ENCODE results near the gene GLIS1.

GRCh38 chr1:53716150-53716549 lies 22.8 kb downstream of the GLIS1 start:
- TF ChIP-seq CTCF (optimal IDR thresholded peaks at IDR 0.05 in 1 of 3, IDR thresholded peaks at IDR 0.05 in 1 of 3, conservative IDR thresholded peaks at IDR 0.05 in 1 of 3; ENCODE audit: extremely low read depth in 1 of 3, insufficient read depth in 2 of 3, low read length in 3 of 3) (no peak), EZH2 (IDR thresholded peaks at IDR 0.05; ENCODE audit: low read length) (no peak)

Measured in keratinocyte (primary cell).